NCI-H1417 (cell line): ENCODE measurements around the gene PXDN.

Experiments used
- DNase-seq, 3 experiments: peaks; one replicate each; lab custom pipeline; 2025; lab: John Stamatoyannopoulos, UW

Gene PXDN

DNA sequence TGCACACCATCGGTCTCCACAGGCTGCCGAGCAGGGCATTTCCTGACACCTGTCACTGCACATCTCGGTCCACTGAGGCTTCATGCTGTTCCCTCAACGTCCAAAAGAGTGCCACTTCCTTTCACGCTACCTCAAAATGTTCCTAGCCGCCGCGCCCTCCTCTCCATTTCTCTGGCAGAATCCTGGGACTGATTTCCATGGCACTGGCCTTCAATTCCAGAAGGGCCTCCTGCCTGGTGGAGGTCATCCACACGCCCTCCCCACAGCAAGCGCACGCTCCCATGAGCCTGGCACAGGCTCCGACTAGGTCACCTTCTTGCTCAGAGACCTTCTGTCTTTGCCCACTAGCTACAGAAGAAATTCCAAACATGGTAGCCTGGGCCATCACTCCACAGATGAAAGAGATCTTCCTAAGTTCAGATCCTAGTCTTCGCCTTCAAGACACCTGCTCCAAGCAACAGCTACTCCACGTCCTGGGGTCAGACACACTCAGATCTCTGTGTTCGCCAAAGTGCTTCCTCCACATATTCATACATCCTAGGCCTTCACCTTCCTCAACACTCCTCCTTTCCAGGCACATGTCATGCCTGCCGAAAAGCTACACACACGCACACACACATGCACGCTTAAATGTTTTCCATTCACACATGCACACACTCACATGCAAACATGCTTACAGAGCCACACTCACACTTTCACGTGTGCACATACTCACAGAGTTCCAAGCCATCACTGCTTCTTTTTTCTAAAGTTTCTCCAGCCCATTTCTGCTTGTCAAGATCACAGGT is 94.0 kb downstream of the PXDN start:
- DNase-seq: no peak

DNA sequence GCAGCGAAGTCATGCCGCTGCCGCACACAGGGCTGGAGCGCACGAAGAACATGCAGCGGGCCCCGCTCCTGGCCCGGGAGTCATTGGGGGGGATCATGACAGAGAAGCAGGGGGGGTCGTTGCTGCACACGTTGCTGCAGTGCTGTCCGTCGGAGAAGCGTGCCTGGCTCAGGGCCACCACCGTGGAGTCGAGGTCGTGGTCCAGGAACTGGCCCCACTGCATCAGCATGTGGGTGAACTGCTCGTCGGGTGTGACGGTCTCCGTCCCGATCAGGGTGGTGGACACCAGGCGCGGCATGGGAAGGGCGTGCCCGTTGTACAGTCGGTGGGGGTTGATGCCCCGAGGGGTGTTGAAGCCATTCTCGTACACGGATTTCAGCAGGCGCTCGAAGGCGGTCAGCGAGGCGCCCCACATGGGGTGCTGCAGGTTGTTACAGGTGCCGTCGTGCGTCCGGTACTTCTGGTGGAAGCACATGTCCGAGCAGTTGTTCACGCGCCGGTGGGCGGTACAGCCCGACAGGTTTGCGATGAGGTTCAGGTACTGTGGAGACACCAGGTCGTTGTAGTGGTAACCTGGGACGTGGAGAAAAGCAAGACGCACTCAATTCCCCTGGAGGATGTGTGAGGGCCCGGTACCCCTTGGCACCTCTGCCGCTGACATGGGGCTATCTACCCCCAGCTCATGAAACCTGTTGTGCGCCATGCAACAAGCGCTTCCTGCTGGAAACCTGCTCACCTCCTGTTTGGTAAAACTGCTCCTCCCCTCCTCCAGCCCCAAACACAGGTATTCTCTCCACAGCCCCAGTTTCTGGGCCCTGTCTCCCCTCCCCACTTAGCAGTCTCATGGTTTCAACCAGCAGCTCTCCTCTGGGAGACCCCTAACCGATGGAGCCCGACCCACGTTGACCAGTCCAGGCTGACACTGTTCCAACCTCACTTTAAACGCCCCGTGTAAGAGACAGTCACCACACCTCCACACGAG is 94.9 kb downstream of the PXDN start:
- no peak for DNase-seq

GRCh38 chr2:1648241-1649102 is 95.8 kb downstream of the PXDN start:
- DNase-seq: no peak

GRCh38 chr2:1647417-1648240 is 96.7 kb downstream of the PXDN start:
- no peak for DNase-seq

GRCh38 chr2:1645761-1646476 is 98.4 kb downstream of the PXDN start:
- DNase-seq: no peak

- DNase-seq: no peak
These were observed 99.9 kb downstream of the PXDN start for GRCh38 chr2:1644427-1644826.

- DNase-seq: no peak
These were observed 101.2 kb downstream of the PXDN start for GRCh38 chr2:1642993-1643619.

- no peak for DNase-seq
These were observed 102.1 kb downstream of the PXDN start for GRCh38 chr2:1642066-1642861.

- DNase-seq: no peak
These were observed 102.8 kb downstream of the PXDN start for GRCh38 chr2:1641523-1641922.

DNA sequence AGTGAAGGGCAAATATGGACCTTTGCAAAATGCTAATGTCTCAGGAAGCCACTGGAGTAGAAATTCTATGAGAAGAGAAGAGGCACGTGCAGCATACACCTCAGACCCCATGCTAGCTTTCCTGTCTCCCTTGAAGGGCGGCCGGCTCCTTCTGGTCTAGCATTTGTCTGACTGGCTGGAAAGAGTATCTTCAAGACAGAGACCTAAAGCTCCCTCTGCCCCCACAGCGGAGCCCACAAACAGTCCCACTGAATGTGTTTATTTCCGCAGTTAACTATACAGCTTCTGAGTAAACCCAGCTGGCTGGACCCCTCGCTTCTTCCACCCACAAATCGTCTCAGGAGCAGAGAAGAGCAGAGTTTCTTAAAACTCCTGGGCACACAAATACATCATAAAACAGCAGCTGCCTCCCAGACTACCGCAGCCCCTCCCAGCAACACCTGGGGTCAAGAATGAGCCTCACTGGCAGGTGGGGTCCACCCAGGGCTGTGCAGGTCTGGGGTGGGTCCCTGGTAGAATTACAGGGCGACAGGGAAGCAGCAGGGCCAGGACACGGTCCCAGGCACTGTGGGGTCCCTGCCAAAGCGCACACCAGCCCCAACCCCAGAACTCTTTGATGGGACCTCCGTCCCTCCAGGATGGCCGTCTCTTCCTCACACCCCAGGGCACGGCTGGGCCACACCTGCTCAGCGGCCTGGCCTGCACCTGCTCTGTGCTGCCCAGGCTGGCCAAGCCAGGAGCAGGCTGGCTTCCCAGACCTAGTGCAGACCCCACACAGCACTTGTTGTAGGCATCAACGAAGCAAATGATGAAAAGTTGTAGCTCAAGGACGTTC is 103.8 kb downstream of the PXDN start:
- no peak for DNase-seq

DNA sequence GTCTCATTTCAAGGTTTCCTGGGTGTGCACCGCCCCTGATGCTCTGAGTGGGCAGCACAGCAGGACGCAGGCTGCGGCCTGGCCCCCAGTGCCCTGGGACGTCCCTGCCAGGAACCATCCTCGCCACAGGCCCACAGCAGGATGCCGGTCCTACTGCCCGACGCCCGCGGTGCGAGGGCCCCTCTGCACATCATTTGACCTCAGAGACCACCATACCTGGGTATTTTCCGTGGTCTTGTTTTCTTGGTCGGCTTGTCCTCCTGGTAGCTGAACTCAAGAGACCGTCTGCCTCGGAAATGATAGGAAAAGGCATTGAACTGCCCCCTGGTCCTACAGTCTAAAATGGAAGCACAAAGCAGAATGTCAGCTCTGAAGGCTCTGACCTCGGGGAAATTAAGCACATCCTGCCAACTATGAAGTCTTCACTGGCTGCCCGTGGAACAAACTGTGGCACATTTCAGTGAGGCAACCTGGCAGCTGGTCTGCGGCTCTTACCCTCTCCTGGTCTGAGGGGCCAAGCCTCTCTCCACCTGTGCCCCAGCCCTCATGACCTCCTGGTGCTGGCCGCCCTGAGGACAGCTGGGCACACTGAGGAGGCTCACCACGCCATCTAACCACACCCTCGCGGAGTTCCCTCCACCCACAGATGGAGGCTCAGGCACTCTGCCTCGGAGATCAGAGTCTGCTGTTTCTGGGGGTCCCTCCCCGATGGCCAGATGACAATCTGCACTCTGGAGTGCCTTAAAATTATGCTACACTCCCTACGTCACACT is 105.0 kb downstream of the PXDN start:
- no peak for DNase-seq

- DNase-seq: no peak
These were observed 105.9 kb downstream of the PXDN start for GRCh38 chr2:1638281-1638860.

- DNase-seq: no peak
These were observed 107.4 kb downstream of the PXDN start for GRCh38 chr2:1636791-1637415.

GRCh38 chr2:1635823-1636222 is 108.5 kb downstream of the PXDN start:
- DNase-seq: no peak

GRCh38 chr2:1634681-1635341 is 109.5 kb downstream of the PXDN start:
- DNase-seq: no peak
